Keratinocyte (primary cell): ENCODE measurements around the gene ZNF337. TPM values are rescaled to one million over a fixed set of nuclear protein-coding genes. Genes with fewer than 3 reads are reported as not detected.

ENCODE experiments used
- DNase-seq: peaks from one replicate; pipeline ENCODE4 v3.0.0-alpha.2; 2011; ENCODE audit warnings: low read depth, missing footprints, low spot score
- FAIRE-seq: peaks from 2 replicates; lab custom pipeline; 2011; peaks lifted over from hg19 to GRCh38; lab: Jason Lieb, UNC
- H2AFZ ChIP-seq: 2 replicates; pipeline ENCODE4 v1.6.0; 2012; ENCODE audit warnings: low read length, control low read depth, inconsistent platforms; ENCODE audit not compliant: control insufficient read depth
- H3K27ac ChIP-seq: 2 replicates; pipeline ENCODE4 v1.5.1; 2011; ENCODE audit warnings: low read length; ENCODE audit not compliant: control insufficient read depth, insufficient read depth
- H3K27me3 ChIP-seq: 3 replicates; pipeline ENCODE4 v1.6.0; 2011; ENCODE audit warnings: low read length; ENCODE audit not compliant: control insufficient read depth, insufficient read depth; ENCODE audit errors: extremely low read depth
- H3K36me3 ChIP-seq, 2 experiments: 2 replicates in 1 of 2; 3 replicates in 1 of 2; pipeline ENCODE4 v1.5.1; 2011; ENCODE audit warnings: low read length in 2 of 2, mild to moderate bottlenecking in 1 of 2; ENCODE audit not compliant: control insufficient read depth in 2 of 2, insufficient read depth in 2 of 2; ENCODE audit errors: extremely low read depth in 1 of 2
- H3K4me1 ChIP-seq: 3 replicates; pipeline ENCODE4 v1.5.1; 2011; ENCODE audit warnings: low read length; ENCODE audit not compliant: control insufficient read depth, insufficient read depth; ENCODE audit errors: extremely low read depth
- H3K4me2 ChIP-seq: 3 replicates; pipeline ENCODE4 v1.6.0; 2011; ENCODE audit warnings: low read depth, low read length; ENCODE audit not compliant: control insufficient read depth, insufficient read depth; ENCODE audit errors: extremely low read depth
- H3K4me3 ChIP-seq, 3 experiments: fragments of 200-600 bp in 1 of 3; sonication (generic) in 1 of 3; 2 replicates in 2 of 3; 3 replicates in 1 of 3; pipeline ENCODE4 v1.5.1; 2011 to 2016; ENCODE audit warnings: low read length in 3 of 3, mild to moderate bottlenecking in 3 of 3, control low read depth in 2 of 3, inconsistent platforms in 1 of 3, low read depth in 1 of 3, mixed read lengths in 1 of 3, mixed run types in 1 of 3, moderate library complexity in 1 of 3; ENCODE audit not compliant: control insufficient read depth in 2 of 3, insufficient read depth in 2 of 3; ENCODE audit errors: extremely low read depth in 1 of 3
- H3K79me2 ChIP-seq: 2 replicates; pipeline ENCODE4 v1.6.0; 2012; ENCODE audit warnings: low read length; ENCODE audit not compliant: control insufficient read depth, insufficient read depth
- H3K9ac ChIP-seq: 3 replicates; pipeline ENCODE4 v1.6.0; 2011; ENCODE audit warnings: low read length; ENCODE audit not compliant: control insufficient read depth, insufficient read depth; ENCODE audit errors: extremely low read depth
- H3K9me1 ChIP-seq: 3 replicates; pipeline ENCODE4 v1.6.0; 2011; ENCODE audit warnings: low read length; ENCODE audit not compliant: control insufficient read depth, insufficient read depth; ENCODE audit errors: extremely low read depth
- H3K9me3 ChIP-seq: 2 replicates; pipeline ENCODE4 v1.5.1; 2012; ENCODE audit warnings: low read depth, low read length; ENCODE audit not compliant: control insufficient read depth
- H4K20me1 ChIP-seq: 3 replicates; pipeline ENCODE4 v1.6.0; 2011; ENCODE audit warnings: low read length; ENCODE audit not compliant: control insufficient read depth, insufficient read depth; ENCODE audit errors: extremely low read depth
- CTCF ChIP-seq, 3 experiments: IDR thresholded peaks in 1 of 3; conservative IDR thresholded peaks in 1 of 3; optimal IDR thresholded peaks in 1 of 3; 2 replicates in 2 of 3; 3 replicates in 1 of 3; pipeline versions ENCODE3 to v1.5.1; 2011; ENCODE audit warnings: low read length in 3 of 3, mild to moderate bottlenecking in 3 of 3, moderate library complexity in 2 of 3, control low read depth in 1 of 3, inconsistent platforms in 1 of 3; ENCODE audit not compliant: insufficient read depth in 2 of 3; ENCODE audit errors: extremely low read depth in 1 of 3
- EZH2 ChIP-seq: IDR thresholded peaks from one replicate; pipeline ENCODE4 v1.6.1; 2012; ENCODE audit warnings: inconsistent platforms, mild to moderate bottlenecking, low read length, moderate library complexity
- dilution Hi-C: fragments of 300-500 bp; cut with MboI; formaldehyde crosslinking; loops from one replicate; pipeline ENCODE4 v1.7.0; 2020; ENCODE audit warnings: low sequenced_read_pairs; ENCODE audit not compliant: extremely low pct_ligation_motif_present
- polyA plus RNA-seq, 5 experiments: library from polyadenylated mRNA; depleted of rRNA in 3 of 5; stranded (reverse) in 3 of 5; stranded (forward) in 1 of 5; unstranded in 1 of 5; fragments of >200 nt; gene quantifications; 1 replicate in 1 of 5; 2 replicates in 3 of 5; 3 replicates in 1 of 5; pipeline versions ENCODE4 v1.2.1 to v1.2.3, GENCODE V29; 2011 to 2012; ENCODE audit warnings: missing spikeins in 2 of 5, low read depth in 1 of 5, low replicate concordance in 1 of 5

ZNF337 gene
- polyA plus RNA-seq, 1 donor (not counting 4 experiments of a cell fraction or from before 2014, with no cell fraction given): 15.9 TPM

- no peak for FAIRE-seq
- H3K79me2 ChIP-seq: no peaks in the 10 kb centered on the region
- H3K27me3 ChIP-seq: no peaks in the 10 kb centered on the region
- H3K9ac ChIP-seq: no peak overlapping the region
- no peak overlapping the region for H3K4me2 ChIP-seq
- H3K9me1 ChIP-seq: no peaks in the 10 kb centered on the region
- DNase-seq: no peak
- no peak overlapping the region for H2AFZ ChIP-seq
- dilution Hi-C loops: no loop called here
- peaks cover 7% of the 10 kb centered on the region for H3K4me1 ChIP-seq
- no peaks in the 10 kb centered on the region for H4K20me1 ChIP-seq
- H3K36me3 ChIP-seq: no peaks in the 10 kb centered on the region
- no peak overlapping the region for H3K4me3 ChIP-seq
- H3K27ac ChIP-seq: no peak overlapping the region
- no peak for TF ChIP-seq EZH2
- no peak for TF ChIP-seq CTCF (optimal IDR thresholded peaks at IDR 0.05 in 1 of 3, IDR thresholded peaks at IDR 0.05 in 1 of 3, conservative IDR thresholded peaks at IDR 0.05 in 1 of 3; ENCODE audit: extremely low read depth in 1 of 3, insufficient read depth in 2 of 3, low read length in 3 of 3)
- H3K9me3 ChIP-seq: no peaks in the 10 kb centered on the region
Measured at GRCh38 chr20:25745100-25745499, 48.4 kb upstream of the ZNF337 start.

- no peaks in the 10 kb centered on the region for H3K36me3 ChIP-seq
- FAIRE-seq: no peak
- no peak overlapping the region for H3K27ac ChIP-seq
- no peak overlapping the region for H2AFZ ChIP-seq
- no peak overlapping the region for H3K4me3 ChIP-seq
- H3K9ac ChIP-seq: no peak overlapping the region
- no peak for TF ChIP-seq EZH2
- no peak for DNase-seq
- H3K9me3 ChIP-seq: no peaks in the 10 kb centered on the region
- H3K9me1 ChIP-seq: no peaks in the 10 kb centered on the region
- peaks cover 14% of the 10 kb centered on the region for H3K4me1 ChIP-seq
- no peaks in the 10 kb centered on the region for H4K20me1 ChIP-seq
- no peak overlapping the region for H3K4me2 ChIP-seq
- dilution Hi-C loops: no loop called here
- H3K27me3 ChIP-seq: no peaks in the 10 kb centered on the region
- H3K79me2 ChIP-seq: no peaks in the 10 kb centered on the region
Measured at GRCh38 chr20:25744261-25744660, 47.6 kb upstream of the ZNF337 start.

DNA sequence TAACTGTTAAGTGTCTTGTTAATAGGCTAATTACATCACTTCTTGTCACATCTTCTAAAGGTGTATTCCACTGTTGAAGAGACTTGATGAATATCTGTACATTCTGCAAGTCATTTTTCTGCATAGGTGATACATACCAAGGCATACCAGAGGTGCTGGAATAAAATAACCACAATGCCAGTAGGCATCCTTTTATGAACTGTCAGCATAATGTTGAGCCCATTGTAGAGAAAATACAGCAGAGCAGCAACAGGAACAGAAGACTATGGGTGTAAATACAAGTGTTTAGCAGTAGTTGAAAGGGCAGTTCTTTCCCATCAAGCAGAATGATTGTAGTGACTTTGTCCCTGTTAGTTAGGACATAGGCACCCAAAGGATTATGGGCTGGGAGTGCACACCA lies 44.4 kb upstream of the ZNF337 start:
- no peak overlapping the region for H3K4me3 ChIP-seq
- no peaks in the 10 kb centered on the region for H4K20me1 ChIP-seq
- H3K36me3 ChIP-seq: no peaks in the 10 kb centered on the region
- H3K4me1 ChIP-seq: peaks cover 14% of the 10 kb centered on the region
- no peak for DNase-seq
- H3K4me2 ChIP-seq: no peak overlapping the region
- TF ChIP-seq CTCF (optimal IDR thresholded peaks at IDR 0.05 in 1 of 3, IDR thresholded peaks at IDR 0.05 in 1 of 3, conservative IDR thresholded peaks at IDR 0.05 in 1 of 3; ENCODE audit: extremely low read depth in 1 of 3, insufficient read depth in 2 of 3, low read length in 3 of 3) (no peak), EZH2 (no peak)
- H3K27me3 ChIP-seq: no peaks in the 10 kb centered on the region
- no peak overlapping the region for H2AFZ ChIP-seq
- dilution Hi-C loops: no loop called here
- no peak overlapping the region for H3K27ac ChIP-seq
- FAIRE-seq: no peak
- no peaks in the 10 kb centered on the region for H3K9me3 ChIP-seq
- H3K79me2 ChIP-seq: no peaks in the 10 kb centered on the region
- H3K9me1 ChIP-seq: no peaks in the 10 kb centered on the region
- H3K9ac ChIP-seq: no peak overlapping the region
